Measurements from ENCODE around the gene UTP14C.

DNA sequence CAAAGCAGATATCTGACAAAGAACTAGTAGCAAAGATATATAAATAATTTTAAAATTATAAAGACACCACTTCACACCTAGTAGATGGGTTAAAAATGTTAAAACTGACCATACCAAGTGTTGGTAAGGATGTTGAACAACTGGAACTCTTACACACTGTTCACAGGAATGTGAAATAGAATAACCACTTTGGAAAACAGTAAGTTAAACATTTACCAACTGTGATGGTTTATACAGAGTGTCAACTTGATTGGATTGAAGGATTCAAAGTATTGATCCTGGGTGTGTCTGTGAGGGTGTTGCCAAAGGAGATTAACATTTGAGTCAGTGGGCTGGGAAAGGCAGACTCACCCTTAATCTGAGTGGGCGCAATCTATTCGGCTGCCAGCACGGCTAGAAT lies 19.2 kb downstream of the UTP14C start:
- TF ChIP-seq CTCF (IDR thresholded peaks at IDR 0.05) (no peak), POLR2A (IDR thresholded peaks at IDR 0.05) (no peak)

Data from body of pancreas (tissue), 4 donors.